NCI-H524 treated with DMSO at 0.1 percent for 48 hours (cell line): ENCODE data around the gene DEF6.

ENCODE experiments used
- DNase-seq: peaks from one replicate; lab custom pipeline; 2025; lab: John Stamatoyannopoulos, UW

Gene DEF6

GRCh38 chr6:35343835-35344550 lies 46.4 kb downstream of the DEF6 start:
- no peak for DNase-seq

- DNase-seq, result no peak
Observed at GRCh38 chr6:35351422-35351821, 53.8 kb downstream of the DEF6 start.

- no peak for DNase-seq
Observed at GRCh38 chr6:35352735-35353134, 55.1 kb downstream of the DEF6 start.

GRCh38 chr6:35354361-35355135 lies 56.9 kb downstream of the DEF6 start:
- no peak for DNase-seq

GRCh38 chr6:35356391-35356790 lies 58.8 kb downstream of the DEF6 start:
- no peak for DNase-seq

GRCh38 chr6:35357677-35358076 lies 60.1 kb downstream of the DEF6 start:
- DNase-seq, result no peak

GRCh38 chr6:35358086-35358485 lies 60.5 kb downstream of the DEF6 start:
- DNase-seq, result no peak

- DNase-seq, result no peak
Observed at GRCh38 chr6:35359346-35359743, 61.7 kb downstream of the DEF6 start.

GRCh38 chr6:35359744-35360348 lies 62.2 kb downstream of the DEF6 start:
- DNase-seq, result no peak

GRCh38 chr6:35360349-35361138 lies 62.9 kb downstream of the DEF6 start:
- DNase-seq, result no peak

GRCh38 chr6:35362200-35362599 lies 64.6 kb downstream of the DEF6 start:
- no peak for DNase-seq

- no peak for DNase-seq
Observed at GRCh38 chr6:35363293-35363750, 65.7 kb downstream of the DEF6 start.

GRCh38 chr6:35365594-35366203 lies 68.1 kb downstream of the DEF6 start:
- no peak for DNase-seq

GRCh38 chr6:35366204-35366596 lies 68.6 kb downstream of the DEF6 start:
- no peak for DNase-seq

GRCh38 chr6:35367646-35368037 lies 70.0 kb downstream of the DEF6 start:
- DNase-seq, result no peak

GRCh38 chr6:35368038-35368887 lies 70.6 kb downstream of the DEF6 start:
- no peak for DNase-seq

GRCh38 chr6:35370124-35370741 lies 72.6 kb downstream of the DEF6 start:
- no peak for DNase-seq

- no peak for DNase-seq
Observed at GRCh38 chr6:35370785-35371493, 73.3 kb downstream of the DEF6 start.
